Measurements from ENCODE around the gene MMP20. TPM values are rescaled to one million over a fixed set of nuclear protein-coding genes. Genes with fewer than 3 reads are reported as not detected.

MMP20 gene
- total and polyA plus RNA-seq, 2 of the 13 experiments (the other 11 are each of a cell fraction or from before 2014, with no cell fraction given) = 0.05 TPM; not detected in 1

DNA sequence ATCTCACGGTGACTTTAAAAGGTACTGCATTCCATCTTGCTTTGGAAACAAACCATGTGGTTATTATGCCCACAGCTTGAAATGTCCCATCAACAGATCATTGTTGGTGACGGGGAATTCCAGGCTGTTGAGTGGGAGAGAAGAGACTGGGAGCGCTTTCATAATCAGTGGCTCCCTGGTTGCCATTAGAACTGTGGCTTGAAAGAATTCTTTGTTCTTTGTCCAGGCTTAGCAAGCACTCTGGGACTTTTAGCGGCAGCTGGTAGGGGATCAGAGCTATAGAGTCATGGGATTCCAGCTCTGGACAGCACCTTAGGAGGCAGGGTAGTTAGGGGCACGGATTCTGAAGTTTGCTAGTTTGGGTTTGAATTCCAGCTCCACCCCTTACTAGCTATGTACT, 22.0 kb downstream of the MMP20 start (continued):
- TF ChIP-seq, protein P1, sequence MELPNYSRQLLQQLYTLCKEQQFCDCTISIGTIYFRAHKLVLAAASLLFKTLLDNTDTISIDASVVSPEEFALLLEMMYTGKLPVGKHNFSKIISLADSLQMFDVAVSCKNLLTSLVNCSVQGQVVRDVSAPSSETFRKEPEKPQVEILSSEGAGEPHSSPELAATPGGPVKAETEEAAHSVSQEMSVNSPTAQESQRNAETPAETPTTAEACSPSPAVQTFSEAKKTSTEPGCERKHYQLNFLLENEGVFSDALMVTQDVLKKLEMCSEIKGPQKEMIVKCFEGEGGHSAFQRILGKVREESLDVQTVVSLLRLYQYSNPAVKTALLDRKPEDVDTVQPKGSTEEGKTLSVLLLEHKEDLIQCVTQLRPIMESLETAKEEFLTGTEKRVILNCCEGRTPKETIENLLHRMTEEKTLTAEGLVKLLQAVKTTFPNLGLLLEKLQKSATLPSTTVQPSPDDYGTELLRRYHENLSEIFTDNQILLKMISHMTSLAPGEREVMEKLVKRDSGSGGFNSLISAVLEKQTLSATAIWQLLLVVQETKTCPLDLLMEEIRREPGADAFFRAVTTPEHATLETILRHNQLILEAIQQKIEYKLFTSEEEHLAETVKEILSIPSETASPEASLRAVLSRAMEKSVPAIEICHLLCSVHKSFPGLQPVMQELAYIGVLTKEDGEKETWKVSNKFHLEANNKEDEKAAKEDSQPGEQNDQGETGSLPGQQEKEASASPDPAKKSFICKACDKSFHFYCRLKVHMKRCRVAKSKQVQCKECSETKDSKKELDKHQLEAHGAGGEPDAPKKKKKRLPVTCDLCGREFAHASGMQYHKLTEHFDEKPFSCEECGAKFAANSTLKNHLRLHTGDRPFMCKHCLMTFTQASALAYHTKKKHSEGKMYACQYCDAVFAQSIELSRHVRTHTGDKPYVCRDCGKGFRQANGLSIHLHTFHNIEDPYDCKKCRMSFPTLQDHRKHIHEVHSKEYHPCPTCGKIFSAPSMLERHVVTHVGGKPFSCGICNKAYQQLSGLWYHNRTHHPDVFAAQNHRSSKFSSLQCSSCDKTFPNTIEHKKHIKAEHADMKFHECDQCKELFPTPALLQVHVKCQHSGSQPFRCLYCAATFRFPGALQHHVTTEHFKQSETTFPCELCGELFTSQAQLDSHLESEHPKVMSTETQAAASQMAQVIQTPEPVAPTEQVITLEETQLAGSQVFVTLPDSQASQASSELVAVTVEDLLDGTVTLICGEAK (IDR thresholded peaks at IDR 0.05) = no peak
- TF ChIP-seq, protein P1 (CRISPR knock-in tag; IDR thresholded peaks at IDR 0.05) = no peak
- TF ChIP-seq SMARCE1 (IDR thresholded peaks at IDR 0.05; ENCODE audit: borderline replicate concordance) (no peak), CHD4 (IDR thresholded peaks at IDR 0.05; ENCODE audit: borderline replicate concordance, low read length) (no peak), ZKSCAN8 (CRISPR knock-in tag; IDR thresholded peaks at IDR 0.05; ENCODE audit: borderline replicate concordance) (peak; percentile 42; the same call in 1 of the 2 replicates), TCF12 (IDR thresholded peaks at IDR 0.05) (no peak), TCF12 (CRISPR knock-in tag; IDR thresholded peaks at IDR 0.05) (no peak), ZNF235 (CRISPR knock-in tag; IDR thresholded peaks at IDR 0.05; ENCODE audit: borderline replicate concordance) (no peak), ZMAT3 (CRISPR knock-in tag; conservative IDR thresholded peaks at IDR 0.05) (no peak), ZNF672 (CRISPR knock-in tag; IDR thresholded peaks at IDR 0.05) (no peak), ZNF841 (CRISPR knock-in tag; IDR thresholded peaks at IDR 0.05; ENCODE audit: borderline replicate concordance) (no peak), ZSCAN9 (CRISPR knock-in tag; IDR thresholded peaks at IDR 0.05; ENCODE audit: borderline replicate concordance) (0 out of 2 replicates have a peak, but pooled peaks have one; percentile 37), KDM3A (CRISPR knock-in tag; IDR thresholded peaks at IDR 0.05; ENCODE audit: low read depth) (no peak)
- TF ChIP-seq, protein P2, sequence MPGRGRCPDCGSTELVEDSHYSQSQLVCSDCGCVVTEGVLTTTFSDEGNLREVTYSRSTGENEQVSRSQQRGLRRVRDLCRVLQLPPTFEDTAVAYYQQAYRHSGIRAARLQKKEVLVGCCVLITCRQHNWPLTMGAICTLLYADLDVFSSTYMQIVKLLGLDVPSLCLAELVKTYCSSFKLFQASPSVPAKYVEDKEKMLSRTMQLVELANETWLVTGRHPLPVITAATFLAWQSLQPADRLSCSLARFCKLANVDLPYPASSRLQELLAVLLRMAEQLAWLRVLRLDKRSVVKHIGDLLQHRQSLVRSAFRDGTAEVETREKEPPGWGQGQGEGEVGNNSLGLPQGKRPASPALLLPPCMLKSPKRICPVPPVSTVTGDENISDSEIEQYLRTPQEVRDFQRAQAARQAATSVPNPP (CRISPR knock-in tag; IDR thresholded peaks at IDR 0.05) = no peak
- TF ChIP-seq, protein P3, sequence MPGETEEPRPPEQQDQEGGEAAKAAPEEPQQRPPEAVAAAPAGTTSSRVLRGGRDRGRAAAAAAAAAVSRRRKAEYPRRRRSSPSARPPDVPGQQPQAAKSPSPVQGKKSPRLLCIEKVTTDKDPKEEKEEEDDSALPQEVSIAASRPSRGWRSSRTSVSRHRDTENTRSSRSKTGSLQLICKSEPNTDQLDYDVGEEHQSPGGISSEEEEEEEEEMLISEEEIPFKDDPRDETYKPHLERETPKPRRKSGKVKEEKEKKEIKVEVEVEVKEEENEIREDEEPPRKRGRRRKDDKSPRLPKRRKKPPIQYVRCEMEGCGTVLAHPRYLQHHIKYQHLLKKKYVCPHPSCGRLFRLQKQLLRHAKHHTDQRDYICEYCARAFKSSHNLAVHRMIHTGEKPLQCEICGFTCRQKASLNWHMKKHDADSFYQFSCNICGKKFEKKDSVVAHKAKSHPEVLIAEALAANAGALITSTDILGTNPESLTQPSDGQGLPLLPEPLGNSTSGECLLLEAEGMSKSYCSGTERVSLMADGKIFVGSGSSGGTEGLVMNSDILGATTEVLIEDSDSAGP (CRISPR knock-in tag; IDR thresholded peaks at IDR 0.05; ENCODE audit: borderline replicate concordance) = no peak
- TF ChIP-seq, protein P4, sequence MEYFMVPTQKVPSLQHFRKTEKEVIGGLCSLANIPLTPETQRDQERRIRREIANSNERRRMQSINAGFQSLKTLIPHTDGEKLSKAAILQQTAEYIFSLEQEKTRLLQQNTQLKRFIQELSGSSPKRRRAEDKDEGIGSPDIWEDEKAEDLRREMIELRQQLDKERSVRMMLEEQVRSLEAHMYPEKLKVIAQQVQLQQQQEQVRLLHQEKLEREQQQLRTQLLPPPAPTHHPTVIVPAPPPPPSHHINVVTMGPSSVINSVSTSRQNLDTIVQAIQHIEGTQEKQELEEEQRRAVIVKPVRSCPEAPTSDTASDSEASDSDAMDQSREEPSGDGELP (IDR thresholded peaks at IDR 0.05; ENCODE audit: borderline replicate concordance, low read depth) = peak; percentile 70; the same call in 1 of the 2 replicates
- TF ChIP-seq, protein P5, sequence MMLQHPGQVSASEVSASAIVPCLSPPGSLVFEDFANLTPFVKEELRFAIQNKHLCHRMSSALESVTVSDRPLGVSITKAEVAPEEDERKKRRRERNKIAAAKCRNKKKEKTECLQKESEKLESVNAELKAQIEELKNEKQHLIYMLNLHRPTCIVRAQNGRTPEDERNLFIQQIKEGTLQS (CRISPR knock-in tag; IDR thresholded peaks at IDR 0.05) = 0 out of 2 replicates have a peak, but pooled peaks have one; percentile 39
- TF ChIP-seq, protein P6, sequence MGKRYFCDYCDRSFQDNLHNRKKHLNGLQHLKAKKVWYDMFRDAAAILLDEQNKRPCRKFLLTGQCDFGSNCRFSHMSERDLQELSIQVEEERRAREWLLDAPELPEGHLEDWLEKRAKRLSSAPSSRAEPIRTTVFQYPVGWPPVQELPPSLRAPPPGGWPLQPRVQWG (CRISPR knock-in tag; IDR thresholded peaks at IDR 0.05; ENCODE audit: borderline replicate concordance, low read depth) = no peak

Measured in HepG2 (cell line).